HepG2 (cell line): ENCODE data around the gene SC5D. TPM values are rescaled to one million over a fixed set of nuclear protein-coding genes. Genes with fewer than 3 reads are reported as not detected.

Source experiments
- ATAC-seq: fragments of 200-7000 bp; cut with Tn5 transposase; 3 replicates; pipeline ENCODE4 v1.9.1; 2020; ENCODE audit warnings: mild to moderate bottlenecking, moderate library complexity
- BruUV-seq: library from RNA; stranded (reverse); fragments of 400-500 nt; replicated peaks from 2 replicates; lab custom pipeline; 2021; lab: Mats Ljungman, UMichigan
- CTCF ChIA-PET: fragments of 300-600 bp; formaldehyde crosslinking; extraction: SDS; loops from one replicate; lab custom pipeline; 2021; ENCODE audit warnings: low total read pairs, inconsistent platforms, low intra/inter-chr PET ratio; lab: Yijun Ruan, JAX
- POLR2A ChIA-PET: fragments of 350-600 bp; sonication (Branson Sonifier 250); formaldehyde crosslinking; loops from one replicate; lab custom pipeline; 2020; ENCODE audit warnings: antibody characterized with exemption, inconsistent platforms; lab: Yijun Ruan, JAX
- DNase-seq: peaks from one replicate; pipeline ENCODE4 v3.0.0-alpha.2; 2015; ENCODE audit warnings: low spot score
- FAIRE-seq: peaks from 3 replicates; lab custom pipeline; 2011; peaks lifted over from hg19 to GRCh38; lab: Jason Lieb, UNC
- H2AFZ ChIP-seq: one replicate; pipeline ENCODE4 v1.6.1; 2011; ENCODE audit warnings: low read length, inconsistent platforms
- H3K27ac ChIP-seq: fragments of 300-600 bp; 3 replicates; pipeline ENCODE4 v1.8.0; 2011; ENCODE audit warnings: mixed run types, mild to moderate bottlenecking, mixed read lengths, low read length, inconsistent platforms; ENCODE audit not compliant: insufficient read depth; ENCODE audit errors: extremely low read length
- H3K27me3 ChIP-seq, 2 experiments: fragments of 200-600 bp in 1 of 2; 2 replicates in 1 of 2; 3 replicates in 1 of 2; pipeline versions ENCODE4 v1.6.0 to v1.8.0; 2011; ENCODE audit warnings: low read length in 2 of 2, mild to moderate bottlenecking in 2 of 2, moderate library complexity in 2 of 2, inconsistent platforms in 1 of 2; ENCODE audit not compliant: insufficient read depth in 2 of 2, control insufficient read depth in 1 of 2
- H3K36me3 ChIP-seq, 2 experiments: fragments of 200-600 bp in 1 of 2; replicated peaks in 1 of 2; 2 replicates in 1 of 2; 3 replicates in 1 of 2; pipeline versions ENCODE4 v1.5.1 to v1.8.0; 2011; ENCODE audit warnings: low read length in 2 of 2, inconsistent platforms in 1 of 2; ENCODE audit not compliant: insufficient read depth in 2 of 2, control insufficient read depth in 1 of 2
- H3K4me1 ChIP-seq: 2 replicates; pipeline ENCODE4 v1.5.1; 2012; ENCODE audit warnings: low read length, inconsistent platforms; ENCODE audit not compliant: insufficient read depth
- H3K4me2 ChIP-seq: 2 replicates; pipeline ENCODE4 v1.6.0; 2011; ENCODE audit warnings: low read depth, low read length, inconsistent platforms
- H3K4me3 ChIP-seq, 3 experiments: fragments of 200-600 bp in 1 of 3; sonication (generic), shearing (Covaris generic) in 1 of 3; replicated peaks in 1 of 3; 2 replicates each; pipeline ENCODE4 v1.5.1; 2011 to 2016; ENCODE audit warnings: low read length in 3 of 3, inconsistent platforms in 2 of 3, low read depth in 2 of 3, mild to moderate bottlenecking in 2 of 3, control low read depth in 1 of 3, mixed read lengths in 1 of 3; ENCODE audit not compliant: insufficient read depth in 1 of 3
- H3K79me2 ChIP-seq: one replicate; pipeline ENCODE4 v1.6.1; 2011; ENCODE audit warnings: low read length, inconsistent platforms; ENCODE audit not compliant: insufficient read depth
- H3K9ac ChIP-seq: 2 replicates; pipeline ENCODE4 v1.6.0; 2011; ENCODE audit warnings: mild to moderate bottlenecking, low read depth, low read length, inconsistent platforms; ENCODE audit not compliant: insufficient read depth
- H3K9me3 ChIP-seq: 2 replicates; pipeline ENCODE4 v1.5.1; 2012; ENCODE audit warnings: mild to moderate bottlenecking, low read length
- H4K20me1 ChIP-seq: 2 replicates; pipeline ENCODE4 v1.6.0; 2011; ENCODE audit warnings: inconsistent platforms, mild to moderate bottlenecking, low read length, moderate library complexity; ENCODE audit not compliant: insufficient read depth
- DNMT1 ChIP-seq: sonication (generic); formaldehyde crosslinking; IDR thresholded peaks from 2 replicates; pipeline ENCODE4 v1.5.1; 2020; ENCODE audit warnings: mild to moderate bottlenecking, missing genetic modification reagents
- GLI4 ChIP-seq: sonication (generic); formaldehyde crosslinking; IDR thresholded peaks from 2 replicates; pipeline ENCODE4 v1.5.1; 2020; ENCODE audit warnings: missing genetic modification reagents, mild to moderate bottlenecking, moderate library complexity, borderline replicate concordance
- HOXA3 ChIP-seq: sonication (generic); formaldehyde crosslinking; IDR thresholded peaks from 2 replicates; pipeline ENCODE4 v1.5.0; 2020; ENCODE audit warnings: missing genetic modification reagents
- MAFK ChIP-seq, 2 experiments: IDR thresholded peaks in 1 of 2; conservative IDR thresholded peaks in 1 of 2; 2 replicates each; pipeline ENCODE4 v1.6.1; 2011; ENCODE audit warnings: improper control_type of control experiment in 2 of 2, low read length in 2 of 2
- POLR2AphosphoS2 ChIP-seq: IDR thresholded peaks from 2 replicates; pipeline ENCODE4 v1.6.1; 2011; ENCODE audit warnings: low read depth, low read length, improper control_type of control experiment
- PRPF4 ChIP-seq: fragments of 200-400 bp; formaldehyde crosslinking; IDR thresholded peaks from 2 replicates; pipeline ENCODE4 v1.6.1; 2016; ENCODE audit warnings: low read length, low read depth; ENCODE audit not compliant: poor library complexity, severe bottlenecking
- SOX5 ChIP-seq: IDR thresholded peaks from 2 replicates; pipeline ENCODE4 v1.6.1; 2016; ENCODE audit warnings: borderline replicate concordance
- ZFYVE20 ChIP-seq: sonication (generic); formaldehyde crosslinking; IDR thresholded peaks from 2 replicates; pipeline ENCODE4 v1.8.0; 2023; ENCODE audit warnings: low read depth, mild to moderate bottlenecking, moderate library complexity, missing genetic modification reagents, borderline replicate concordance
- ZNF430 ChIP-seq: sonication (generic); formaldehyde crosslinking; IDR thresholded peaks from 2 replicates; pipeline ENCODE4 v1.9.0; 2021; ENCODE audit warnings: mild to moderate bottlenecking, missing genetic modification reagents
- ZNF720 ChIP-seq: sonication (generic); formaldehyde crosslinking; IDR thresholded peaks from 2 replicates; pipeline ENCODE4 v1.4.0; 2020; ENCODE audit warnings: missing genetic modification reagents
- ZNF891 ChIP-seq: sonication (generic); formaldehyde crosslinking; IDR thresholded peaks from 2 replicates; pipeline ENCODE4 v1.5.0; 2020; ENCODE audit warnings: mild to moderate bottlenecking, missing genetic modification reagents
- WGBS: methylation state at CpG from one replicate; pipeline ENCODE4 v1.1.6; 2017; ENCODE audit warnings: low lambda C conversion rate; 5-methylcytosine and 5-hydroxymethylcytosine counted together
- in situ Hi-C: cut with HindIII; loops from 2 replicates; pipeline ENCODE4 v1.10.0; 2017; ENCODE audit warnings: low pct_unique_long_range_greater_than_20kb; ENCODE audit not compliant: extremely low pct_ligation_motif_present
- intact Hi-C: fragments of 100-400 bp; cut with micrococcal nuclease; formaldehyde crosslinking; loops from one replicate; pipeline ENCODE4 v1.10.0; 2022; ENCODE audit not compliant: unreplicated experiment
- polyA plus RNA-seq, 8 experiments: library from polyadenylated mRNA; depleted of rRNA in 3 of 8; stranded (reverse) in 7 of 8; unstranded in 1 of 8; fragments of >200 nt; fragmentation: Illumina TruSeq in 4 of 8; extraction: Trizol in 4 of 8; gene quantifications; 2 replicates each; pipeline versions ENCODE4 v1.2.1 to v1.2.3, GENCODE V29; 2011 to 2016; ENCODE audit warnings: low read depth in 4 of 8, missing spikeins in 1 of 8, mixed read lengths in 1 of 8; ENCODE audit not compliant: insufficient read depth in 1 of 8
- total RNA-seq, 5 experiments: library from RNA; depleted of rRNA; stranded (reverse); fragments of >200 nt; fragmentation: Illumina TruSeq; extraction: Trizol; gene quantifications; 2 replicates each; pipeline ENCODE4 v1.2.3, GENCODE V29; 2016; ENCODE audit warnings: low read depth in 1 of 5
- TF ChIP-seq, protein P1 (sequence below): sonication (generic); formaldehyde crosslinking; IDR thresholded peaks from 2 replicates; pipeline ENCODE4 v1.5.0; 2020; ENCODE audit warnings: missing genetic modification reagents, mild to moderate bottlenecking, borderline replicate concordance
- TF ChIP-seq, protein P2 (sequence below): sonication (generic); formaldehyde crosslinking; IDR thresholded peaks from 2 replicates; pipeline ENCODE4 v1.4.0; 2020; ENCODE audit warnings: mild to moderate bottlenecking, missing genetic modification reagents

Gene SC5D
- total and polyA plus RNA-seq, 2 of the 13 experiments (the other 11 are each of a cell fraction or from before 2014, with no cell fraction given) = 84.4 to 155 TPM

DNA sequence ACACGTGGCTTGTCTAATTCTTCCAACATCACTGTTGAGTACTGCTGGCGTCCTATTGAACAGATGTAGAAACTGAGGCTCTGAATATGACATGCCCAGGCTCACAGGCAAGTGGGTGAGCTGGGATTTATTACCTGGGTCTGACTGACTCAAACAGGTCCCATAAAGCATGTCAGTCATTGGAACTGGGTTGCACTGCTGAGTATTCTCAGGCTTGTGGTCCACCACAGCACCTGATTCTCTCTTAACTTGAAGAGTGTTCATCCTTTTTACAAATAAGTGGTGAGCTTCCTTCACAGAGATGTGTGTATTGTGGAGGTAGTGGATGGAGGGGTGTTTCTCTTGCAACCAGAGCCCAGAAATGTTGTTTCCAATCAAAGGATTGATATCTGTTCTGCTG lies 44.5 kb downstream of the SC5D start:
- intact Hi-C loops (no loop called here), in situ Hi-C loops (no loop called here)
- Histone ChIP-seq H4K20me1 (no peaks in the 10 kb centered on the region), H3K4me3 (no peak overlapping the region), H3K27me3 (peaks cover 0 to 16% of the 10 kb centered on the region in 2 experiments; a peak in 3 of 5 replicates), H3K4me2 (no peak overlapping the region), H3K9ac (no peak overlapping the region), H3K4me1 (no peaks in the 10 kb centered on the region), H3K36me3 (no peaks in the 10 kb centered on the region), H3K9me3 (no peaks in the 10 kb centered on the region), H2AFZ (no peak overlapping the region), H3K79me2 (no peaks in the 10 kb centered on the region), H3K27ac (no peak overlapping the region)
- DNase-seq (no peak), FAIRE-seq (no peak), ATAC-seq (no peak)
- no peak for TF ChIP-seq SOX5
- TF ChIP-seq, protein P1, sequence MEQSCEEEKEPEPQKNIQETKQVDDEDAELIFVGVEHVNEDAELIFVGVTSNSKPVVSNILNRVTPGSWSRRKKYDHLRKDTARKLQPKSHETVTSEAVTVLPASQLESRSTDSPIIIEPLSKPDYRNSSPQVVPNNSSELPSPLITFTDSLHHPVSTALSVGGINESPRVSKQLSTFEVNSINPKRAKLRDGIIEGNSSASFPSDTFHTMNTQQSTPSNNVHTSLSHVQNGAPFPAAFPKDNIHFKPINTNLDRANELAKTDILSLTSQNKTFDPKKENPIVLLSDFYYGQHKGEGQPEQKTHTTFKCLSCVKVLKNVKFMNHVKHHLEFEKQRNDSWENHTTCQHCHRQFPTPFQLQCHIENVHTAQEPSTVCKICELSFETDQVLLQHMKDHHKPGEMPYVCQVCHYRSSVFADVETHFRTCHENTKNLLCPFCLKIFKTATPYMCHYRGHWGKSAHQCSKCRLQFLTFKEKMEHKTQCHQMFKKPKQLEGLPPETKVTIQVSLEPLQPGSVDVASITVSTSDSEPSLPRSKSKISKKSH (CRISPR knock-in tag) = no peak
- TF ChIP-seq ZNF891 (CRISPR knock-in tag) = no peak
- BruUV-seq = no TSS peak
- 29% methylated on average over 1 of the region's 2 CpGs for WGBS
- POLR2A ChIA-PET = no interaction called here
- CTCF ChIA-PET = no interaction called here

DNA sequence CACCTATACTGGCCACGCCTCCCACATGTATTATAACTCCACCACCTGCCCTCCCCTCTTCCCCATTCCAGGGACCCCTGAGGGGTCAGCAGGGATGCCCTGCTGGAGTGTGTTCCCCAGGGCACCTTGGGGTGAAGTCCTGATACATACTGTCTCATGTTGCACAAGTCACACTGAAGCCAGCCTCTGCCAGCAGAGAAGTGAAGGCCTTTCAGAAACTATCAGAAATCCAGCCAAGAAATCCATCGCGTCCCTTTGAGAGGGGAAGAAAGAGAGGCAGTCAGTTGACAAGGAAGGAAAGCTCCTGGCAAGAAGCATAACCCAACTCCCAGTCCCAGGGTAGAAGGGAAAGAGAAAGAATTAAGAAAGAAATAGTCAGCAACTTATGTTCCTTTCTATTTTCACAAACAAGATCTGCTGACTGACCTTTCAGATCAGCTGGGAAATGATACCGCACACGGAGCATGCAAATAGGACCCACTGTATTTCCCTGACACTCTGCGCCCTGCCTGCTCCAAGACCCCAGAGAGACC lies 45.2 kb downstream of the SC5D start:
- FAIRE-seq = no peak
- no TSS peak for BruUV-seq
- CTCF ChIA-PET = no interaction called here
- no peak overlapping the region for H3K27ac ChIP-seq
- 18% methylated on average over 6 of the region's 6 CpGs for WGBS
- no peaks in the 10 kb centered on the region for H3K79me2 ChIP-seq
- no peak for TF ChIP-seq PRPF4
- TF ChIP-seq HOXA3 (CRISPR knock-in tag) = no peak
- TF ChIP-seq ZNF430 = no peak
- no peak for TF ChIP-seq ZNF720
- no peak for TF ChIP-seq ZFYVE20 (CRISPR knock-in tag)
- TF ChIP-seq MAFK (conservative IDR thresholded peaks at IDR 0.05 in 1 of 2, IDR thresholded peaks at IDR 0.05 in 1 of 2; ENCODE audit: low read length in 2 of 2) = no peak
- TF ChIP-seq, protein P2, sequence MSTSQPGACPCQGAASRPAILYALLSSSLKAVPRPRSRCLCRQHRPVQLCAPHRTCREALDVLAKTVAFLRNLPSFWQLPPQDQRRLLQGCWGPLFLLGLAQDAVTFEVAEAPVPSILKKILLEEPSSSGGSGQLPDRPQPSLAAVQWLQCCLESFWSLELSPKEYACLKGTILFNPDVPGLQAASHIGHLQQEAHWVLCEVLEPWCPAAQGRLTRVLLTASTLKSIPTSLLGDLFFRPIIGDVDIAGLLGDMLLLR (CRISPR knock-in tag) = no peak
- no peak for TF ChIP-seq DNMT1 (CRISPR knock-in tag)
- TF ChIP-seq GLI4 (CRISPR knock-in tag) = no peak
- no peak for TF ChIP-seq POLR2AphosphoS2
- H3K9ac ChIP-seq = no peak overlapping the region
- peaks cover 0 to 16% of the 10 kb centered on the region in 2 experiments; a peak in 3 of 5 replicates for H3K27me3 ChIP-seq
- intact Hi-C loops (no loop called here), in situ Hi-C loops (no loop called here)
- H3K36me3 ChIP-seq = no peaks in the 10 kb centered on the region
- no peak overlapping the region for H2AFZ ChIP-seq
- no peak overlapping the region for H3K4me3 ChIP-seq
- no peak overlapping the region for H3K4me2 ChIP-seq
- H4K20me1 ChIP-seq = no peaks in the 10 kb centered on the region
- POLR2A ChIA-PET = no interaction called here
- ATAC-seq = no peak
- no peaks in the 10 kb centered on the region for H3K9me3 ChIP-seq
- H3K4me1 ChIP-seq = no peaks in the 10 kb centered on the region
- DNase-seq = no peak
